ENCODE measurements around the gene ARHGEF11. TPM values are rescaled to one million over a fixed set of nuclear protein-coding genes. Genes with fewer than 3 reads are reported as not detected.
"Not testable (repeated sequence)": the region's sequence is repeated elsewhere in the genome, so short reads cannot be mapped to it uniquely, and the experiment has no call there.

ARHGEF11 gene
- total and polyA plus RNA-seq, 8 donors = 34.4 to 53.5 (median 40.1) TPM

- Histone ChIP-seq H3K4me3 (no peak overlapping the region), H3K27ac (no peak overlapping the region), H3K27me3 (no peaks in the 10 kb centered on the region), H3K36me3 (no peaks in the 10 kb centered on the region), H3K9me3 (no peaks in the 10 kb centered on the region), H3K4me1 (peaks cover 0 to 9% of the 10 kb centered on the region in 2 donors)
- DNase-seq = no peak
- intact Hi-C loops (cut with DNase I) = no loop called here
- TF ChIP-seq, protein P1, sequence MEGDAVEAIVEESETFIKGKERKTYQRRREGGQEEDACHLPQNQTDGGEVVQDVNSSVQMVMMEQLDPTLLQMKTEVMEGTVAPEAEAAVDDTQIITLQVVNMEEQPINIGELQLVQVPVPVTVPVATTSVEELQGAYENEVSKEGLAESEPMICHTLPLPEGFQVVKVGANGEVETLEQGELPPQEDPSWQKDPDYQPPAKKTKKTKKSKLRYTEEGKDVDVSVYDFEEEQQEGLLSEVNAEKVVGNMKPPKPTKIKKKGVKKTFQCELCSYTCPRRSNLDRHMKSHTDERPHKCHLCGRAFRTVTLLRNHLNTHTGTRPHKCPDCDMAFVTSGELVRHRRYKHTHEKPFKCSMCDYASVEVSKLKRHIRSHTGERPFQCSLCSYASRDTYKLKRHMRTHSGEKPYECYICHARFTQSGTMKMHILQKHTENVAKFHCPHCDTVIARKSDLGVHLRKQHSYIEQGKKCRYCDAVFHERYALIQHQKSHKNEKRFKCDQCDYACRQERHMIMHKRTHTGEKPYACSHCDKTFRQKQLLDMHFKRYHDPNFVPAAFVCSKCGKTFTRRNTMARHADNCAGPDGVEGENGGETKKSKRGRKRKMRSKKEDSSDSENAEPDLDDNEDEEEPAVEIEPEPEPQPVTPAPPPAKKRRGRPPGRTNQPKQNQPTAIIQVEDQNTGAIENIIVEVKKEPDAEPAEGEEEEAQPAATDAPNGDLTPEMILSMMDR (IDR thresholded peaks at IDR 0.05) = no peak
- no peak for ATAC-seq
Observed at GRCh38 chr1:157081707-157082106, 36.2 kb upstream of the ARHGEF11 start.

DNA sequence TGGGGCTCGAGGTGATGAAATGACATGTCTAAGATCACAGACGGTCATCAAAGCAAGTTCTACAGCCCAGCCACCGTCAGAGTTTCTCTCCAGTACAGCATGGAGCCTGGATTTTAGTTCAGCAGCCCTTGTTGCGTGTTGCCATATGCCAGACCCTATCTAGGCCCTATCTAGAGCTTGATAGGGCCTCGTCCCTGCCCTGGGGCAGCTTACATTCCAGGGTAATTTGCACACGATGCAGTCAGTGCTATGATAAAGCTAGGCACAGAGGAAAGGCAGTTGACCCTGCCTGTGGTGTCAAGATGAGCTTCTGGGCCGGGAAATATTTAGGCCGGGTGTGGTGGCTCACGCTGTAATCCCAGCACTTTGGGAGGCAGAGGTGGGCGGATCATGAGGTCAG is 35.2 kb upstream of the ARHGEF11 start:
- DNase-seq = no peak
- Histone ChIP-seq H3K4me3 (no peak overlapping the region), H3K27me3 (no peaks in the 10 kb centered on the region), H3K4me1 (peaks cover 0 to 5% of the 10 kb centered on the region in 2 donors), H3K36me3 (no peaks in the 10 kb centered on the region), H3K9me3 (no peaks in the 10 kb centered on the region), H3K27ac (no peak overlapping the region)
- no peak for ATAC-seq
- intact Hi-C loops (cut with DNase I) = no loop called here
- TF ChIP-seq, protein P1 (IDR thresholded peaks at IDR 0.05) = no peak

- no peaks in the 10 kb centered on the region for H3K9me3 ChIP-seq
- intact Hi-C loops (cut with DNase I) = no loop called here
- no peak overlapping the region for H3K4me3 ChIP-seq
- TF ChIP-seq, protein P1 (IDR thresholded peaks at IDR 0.05) = no peak
- ATAC-seq (no peak), DNase-seq (no peak)
- H3K4me1 ChIP-seq = peaks cover 5 to 8% of the 10 kb centered on the region in 2 donors
- H3K36me3 ChIP-seq = no peaks in the 10 kb centered on the region
- peaks cover 0 to 15% of the 10 kb centered on the region in 2 donors for H3K27me3 ChIP-seq
- H3K27ac ChIP-seq = no peak overlapping the region
Observed at GRCh38 chr1:157077394-157077793, 31.9 kb upstream of the ARHGEF11 start.

DNA sequence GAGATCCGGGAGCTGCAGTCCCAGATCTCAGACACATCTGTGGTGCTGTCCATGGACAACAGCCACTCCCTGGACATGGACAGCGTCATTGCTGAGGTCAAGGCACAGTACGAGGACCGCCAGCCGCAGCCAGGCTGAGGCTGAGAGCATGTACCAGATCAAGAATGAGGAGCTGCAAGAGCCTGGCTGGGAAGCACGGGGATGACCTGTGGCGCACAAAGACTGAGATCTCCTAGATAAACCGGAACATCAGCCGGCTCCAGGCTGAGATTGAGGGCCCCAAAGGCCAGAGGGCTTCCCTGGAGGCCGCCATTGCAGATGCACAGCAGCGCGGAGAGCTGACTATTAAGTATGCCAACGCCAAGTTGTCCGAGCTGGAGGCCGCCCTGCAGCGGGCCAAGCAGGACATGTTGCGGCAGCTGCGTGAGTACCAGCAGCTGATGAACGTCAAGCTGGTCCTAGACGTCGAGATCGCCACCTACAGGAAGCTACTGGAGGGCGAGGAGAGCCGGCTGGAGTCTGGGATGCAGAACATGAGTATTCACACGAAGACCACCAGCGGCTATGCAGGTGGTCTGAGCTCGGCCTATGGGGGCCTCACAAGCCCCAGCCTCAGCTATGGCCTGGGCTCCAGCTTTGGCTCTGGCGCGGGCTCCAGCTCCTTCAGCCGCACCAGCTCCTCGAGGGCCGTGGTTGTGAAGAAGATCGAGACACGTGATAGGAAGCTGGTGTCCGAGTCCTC is 28.6 kb upstream of the ARHGEF11 start:
- Histone ChIP-seq H3K9me3 (no peaks in the 10 kb centered on the region), H3K27ac (no peak overlapping the region), H3K27me3 (peaks cover 0 to 19% of the 10 kb centered on the region in 2 donors), H3K4me1 (peaks cover 5 to 8% of the 10 kb centered on the region in 2 donors), H3K4me3 (no peak overlapping the region), H3K36me3 (no peaks in the 10 kb centered on the region)
- TF ChIP-seq, protein P1 (IDR thresholded peaks at IDR 0.05) = peak; percentile 63 to 64
- DNase-seq (peak; percentile 51 to 82 (median 71)), ATAC-seq (peak; percentile 78)
- intact Hi-C loops (cut with DNase I) = no loop called here

DNA sequence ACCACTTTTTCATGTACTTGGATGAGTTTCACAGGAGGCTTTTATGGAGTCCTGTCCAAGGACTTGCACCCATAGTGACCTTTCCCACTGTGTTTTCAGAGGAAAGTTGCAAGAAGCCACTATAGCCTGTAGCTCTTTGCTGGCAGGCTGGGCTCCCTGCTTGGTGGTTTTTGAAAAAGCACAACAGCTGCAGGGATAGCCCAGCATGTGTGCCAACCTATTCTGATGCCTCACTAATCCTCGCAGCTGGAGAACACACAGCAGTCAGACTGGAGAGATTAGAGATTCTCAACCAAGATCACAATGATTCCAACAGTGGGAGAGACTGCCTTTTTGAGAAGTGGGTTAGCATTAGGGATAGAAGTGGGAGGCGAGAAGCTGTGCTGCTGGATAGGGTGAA is 24.1 kb upstream of the ARHGEF11 start:
- no peak overlapping the region for H3K4me3 ChIP-seq
- no peaks in the 10 kb centered on the region for H3K36me3 ChIP-seq
- peaks cover 0 to 14% of the 10 kb centered on the region in 2 donors for H3K27me3 ChIP-seq
- peaks cover 5 to 8% of the 10 kb centered on the region in 2 donors for H3K4me1 ChIP-seq
- H3K9me3 ChIP-seq = no peaks in the 10 kb centered on the region
- intact Hi-C loops (cut with DNase I) = no loop called here
- no peak overlapping the region for H3K27ac ChIP-seq
- no peak for ATAC-seq
- TF ChIP-seq, protein P1 (IDR thresholded peaks at IDR 0.05) = no peak
- DNase-seq = no peak

- DNase-seq; H3K36me3 ChIP-seq; ATAC-seq; H3K27ac ChIP-seq; H3K27me3 ChIP-seq; H3K4me1 ChIP-seq; intact Hi-C loops (cut with DNase I); H3K4me3 ChIP-seq: not testable (repeated sequence)
- peaks cover 0 to 11% of the 10 kb centered on the region in 2 donors for H3K9me3 ChIP-seq
Observed at GRCh38 chr1:157059241-157059640, 13.7 kb upstream of the ARHGEF11 start.

All from left lung (tissue), 10 donors.